Activated CD4-positive, alpha-beta T cell treated with anti-CD3 and anti-CD28 coated beads, Interleukin-2, amount 50 U/mL, for 24 hours (primary cell): ENCODE measurements around the gene C1QL1.
"Not testable (repeated sequence)": the region's sequence is repeated elsewhere in the genome, so short reads cannot be mapped to it uniquely, and the experiment has no call there.

Experiments
- DNase-seq, 2 donors: peaks; one replicate each; pipeline ENCODE4 v3.0.0-alpha.2; 2020; ENCODE audit warnings: low read depth in 1 of 2, low spot score in 1 of 2

The C1QL1 gene

DNA sequence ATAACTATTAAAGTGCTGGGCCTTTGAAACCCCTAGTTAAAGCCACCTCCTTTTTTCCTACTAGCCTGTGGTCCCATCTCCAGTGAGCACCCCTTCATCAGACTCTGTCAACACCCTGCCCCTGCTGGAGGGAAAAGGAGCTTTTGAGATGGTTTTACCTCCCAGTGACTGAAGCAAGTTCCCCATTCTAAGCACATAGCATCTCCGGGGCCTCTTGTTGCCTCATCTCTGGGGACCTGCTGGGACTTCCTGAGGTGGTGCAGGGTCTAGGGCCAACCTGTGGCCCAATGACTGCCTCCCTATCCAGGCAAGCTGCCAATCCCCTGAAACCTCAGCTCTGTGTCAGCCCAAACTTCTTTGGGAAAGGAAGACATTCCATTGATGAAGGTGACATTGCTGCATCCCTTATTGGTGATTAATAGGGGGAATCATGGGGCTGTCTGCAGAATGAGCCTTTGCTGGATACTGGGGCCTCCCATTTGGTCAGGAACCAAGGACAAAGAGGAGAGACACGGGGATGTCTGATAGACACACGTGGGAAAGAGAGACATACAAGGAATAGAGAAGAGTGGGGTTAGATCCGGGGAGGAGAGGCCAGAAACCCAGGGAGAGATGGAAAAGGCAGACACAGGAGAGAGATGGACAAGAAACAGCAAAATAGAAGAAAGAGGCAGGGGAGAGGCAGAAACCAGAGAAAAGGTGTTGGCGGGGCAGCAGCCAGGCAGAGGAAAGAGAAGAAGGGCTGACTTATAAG is 2.4 kb downstream of the C1QL1 start:
- no peak for DNase-seq

DNA sequence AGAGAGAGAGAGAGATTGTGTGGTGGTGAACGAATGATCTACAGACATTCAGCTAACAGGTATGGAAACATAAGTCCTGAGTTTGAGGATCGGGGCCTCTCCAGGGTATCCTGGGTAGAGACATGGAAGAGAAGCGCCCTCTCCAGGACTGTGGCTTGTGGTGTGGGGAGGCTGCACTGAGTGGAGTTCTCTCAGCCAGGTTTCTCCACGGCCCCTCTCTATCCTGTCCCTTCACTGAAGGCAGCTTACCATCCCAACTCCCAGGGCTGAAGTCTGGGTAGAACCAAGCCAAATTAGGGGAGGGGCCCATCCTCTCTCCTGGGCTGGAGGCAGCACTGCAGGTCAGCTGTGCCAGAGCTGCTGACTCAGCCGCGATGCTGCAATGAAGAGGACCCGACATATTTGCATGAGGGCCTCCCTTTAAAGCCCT is 6.2 kb downstream of the C1QL1 start:
- DNase-seq = no peak

- no peak for DNase-seq
Observed at GRCh38 chr17:44960691-44961090, 7.4 kb downstream of the C1QL1 start.

- no peak for DNase-seq
Observed at GRCh38 chr17:44959821-44960531, 8.1 kb downstream of the C1QL1 start.

GRCh38 chr17:44956998-44957981 is 10.8 kb downstream of the C1QL1 start:
- DNase-seq = no peak

DNA sequence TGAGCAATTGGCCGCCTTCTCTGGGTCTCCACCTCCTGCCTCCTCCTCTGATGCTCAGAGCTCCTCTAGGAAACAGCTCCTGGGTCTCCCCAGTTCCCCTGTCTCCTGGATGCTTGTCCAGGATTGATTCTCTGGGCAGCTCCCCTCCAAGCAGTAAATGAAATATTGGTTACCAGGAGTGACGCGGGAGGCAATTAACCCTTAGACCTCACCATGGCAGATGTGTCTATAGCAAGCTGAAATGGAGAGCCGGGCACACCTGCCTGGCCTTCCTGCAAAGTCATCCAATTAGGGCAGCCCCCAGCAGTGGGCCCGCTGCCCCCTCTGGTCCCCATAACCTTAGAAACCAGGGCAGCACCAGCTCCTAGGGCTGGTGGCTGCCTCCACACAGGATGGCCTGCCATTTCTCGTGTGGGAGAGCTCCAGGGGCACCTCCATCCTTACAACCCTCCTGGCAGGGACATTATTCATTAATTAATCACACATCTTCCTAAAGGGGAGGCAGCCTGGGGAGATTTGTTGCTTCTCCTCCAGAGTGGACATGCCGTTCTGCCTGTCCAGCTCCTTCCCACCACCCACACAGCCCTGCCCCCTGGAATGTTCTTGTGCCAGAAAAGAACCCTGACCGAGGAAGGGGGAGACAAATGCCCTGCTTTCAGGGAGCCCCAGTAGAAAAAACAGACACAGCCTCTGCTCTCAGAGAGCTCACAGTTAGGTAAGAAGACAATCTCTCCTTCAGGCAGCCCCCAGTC is 12.3 kb downstream of the C1QL1 start:
- no peak for DNase-seq

DNA sequence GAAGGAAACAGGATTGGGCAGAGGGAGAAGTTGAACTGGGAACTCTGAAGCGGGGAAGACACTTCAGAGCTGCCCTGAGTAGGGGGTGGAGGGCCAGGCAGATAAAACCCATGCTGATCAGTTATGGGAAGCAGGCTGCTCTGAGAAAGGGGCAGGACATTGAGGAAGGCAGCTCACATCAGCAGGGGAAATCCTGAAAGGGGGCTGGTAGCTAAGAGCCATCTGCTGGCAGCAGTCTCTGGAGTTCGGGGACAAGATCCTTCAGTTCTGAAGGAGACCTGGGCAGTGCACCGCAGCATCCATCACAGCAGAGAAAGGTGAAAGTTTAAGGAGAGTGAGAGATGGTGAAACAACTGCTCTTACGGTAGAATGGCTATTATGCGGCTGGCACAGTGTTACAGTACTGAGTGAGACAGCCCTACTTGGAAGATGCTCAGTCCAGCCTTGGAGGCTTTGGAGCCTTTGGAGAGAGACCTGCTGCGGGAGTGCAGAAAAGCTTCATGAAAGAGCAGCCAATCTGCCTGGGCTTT is 15.1 kb downstream of the C1QL1 start:
- no peak for DNase-seq

GRCh38 chr17:44948315-44948795 is 19.7 kb downstream of the C1QL1 start:
- no peak for DNase-seq

GRCh38 chr17:44947461-44948314 is 20.4 kb downstream of the C1QL1 start, which contains the start of gene KIF18B:
Gene KIF18B (minus strand): TSS chr17:44947773. CDS start chr17:44936344, 11,429 bp downstream.
- peak; percentile 76 to 87 for DNase-seq

GRCh38 chr17:44945652-44946051 is 22.5 kb downstream of the C1QL1 start:
- not testable (repeated sequence) for DNase-seq

GRCh38 chr17:44942456-44942855 is 25.6 kb downstream of the C1QL1 start:
- DNase-seq = no peak

- no peak for DNase-seq
Observed at GRCh38 chr17:44941712-44942331, 26.3 kb downstream of the C1QL1 start.

DNA sequence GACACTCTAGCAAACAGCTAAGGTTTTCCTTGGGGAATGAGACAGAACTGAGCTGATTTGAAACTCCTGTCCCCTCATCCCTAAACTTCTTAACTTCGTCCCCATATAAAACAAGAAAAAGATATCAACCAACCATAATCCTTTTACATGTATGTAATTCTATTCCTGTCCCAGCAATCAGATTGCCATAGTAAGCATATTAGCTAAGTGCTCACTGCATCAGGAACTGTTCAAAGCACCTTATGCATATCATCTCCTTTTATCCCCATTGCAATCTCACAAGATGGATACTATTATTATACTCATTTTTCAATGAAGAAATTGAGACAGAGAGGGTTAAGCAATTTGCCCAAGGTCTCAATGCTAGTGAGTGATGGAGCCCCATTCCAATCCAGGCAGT is 27.3 kb downstream of the C1QL1 start:
- DNase-seq = no peak

- DNase-seq = no peak
Observed at GRCh38 chr17:44940317-44940716, 27.8 kb downstream of the C1QL1 start.

- no peak for DNase-seq
Observed at GRCh38 chr17:44935116-44935515, 33.0 kb downstream of the C1QL1 start.

DNA sequence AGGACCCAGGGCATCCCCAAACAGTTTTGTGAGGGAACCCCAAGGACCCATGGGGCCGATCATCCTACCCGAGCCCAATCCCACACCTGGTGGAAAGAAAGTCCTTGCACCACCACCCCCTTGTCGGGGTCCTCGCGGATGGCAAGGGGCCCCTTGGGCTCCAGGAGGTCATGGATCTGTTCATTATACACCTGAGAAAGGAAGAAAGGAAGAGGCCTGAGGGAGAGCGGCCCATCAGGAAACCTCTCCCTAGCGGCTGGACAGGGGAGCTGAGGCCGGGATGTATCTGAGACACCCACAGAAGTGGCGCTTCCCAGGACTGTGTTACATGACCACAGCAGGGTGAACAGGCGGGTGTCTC is 33.4 kb downstream of the C1QL1 start:
- DNase-seq = no peak

GRCh38 chr17:44933824-44934744 is 34.0 kb downstream of the C1QL1 start:
- DNase-seq = no peak

DNA sequence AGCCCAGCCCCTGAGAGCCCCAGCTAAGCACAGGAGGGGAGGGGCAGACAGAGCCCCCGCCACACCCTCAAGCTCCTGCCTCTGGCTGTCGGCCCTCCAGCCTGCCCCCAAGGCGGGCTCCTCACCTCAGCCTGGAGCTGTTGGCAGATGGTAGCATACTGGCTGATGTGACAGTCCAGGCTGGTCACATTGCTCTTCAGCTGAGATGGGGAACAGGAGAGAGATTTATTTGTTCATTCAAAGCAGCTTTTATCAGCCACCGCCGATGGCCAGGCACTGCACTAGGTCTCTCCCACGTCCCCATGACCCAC is 35.4 kb downstream of the C1QL1 start:
- DNase-seq = no peak
